ENCODE measurements around the gene STOX2.

- no peak for TF ChIP-seq CTCF (IDR thresholded peaks at IDR 0.05)
- TF ChIP-seq POLR2AphosphoS5 (IDR thresholded peaks at IDR 0.05): no peak
- TF ChIP-seq POLR2A (IDR thresholded peaks at IDR 0.05): no peak
Observed at GRCh38 chr4:183897193-183897592, 7.9 kb upstream of the STOX2 start.
